Stimulated activated CD8-positive, alpha-beta memory T cell treated with anti-CD3 and anti-CD28 coated beads, Interleukin-12 subunit alpha, Interleukin-12 subunit beta, amount 100 ng/mL, for 24 hours (primary cell): ENCODE measurements around the gene CCDC7.
"Not testable (repeated sequence)": the region's sequence is repeated elsewhere in the genome, so short reads cannot be mapped to it uniquely, and the experiment has no call there.

Experiments used
- DNase-seq: peaks from one replicate; pipeline ENCODE4 v3.0.0-alpha.2; 2020; ENCODE audit errors: extremely low read depth

The CCDC7 gene

DNA sequence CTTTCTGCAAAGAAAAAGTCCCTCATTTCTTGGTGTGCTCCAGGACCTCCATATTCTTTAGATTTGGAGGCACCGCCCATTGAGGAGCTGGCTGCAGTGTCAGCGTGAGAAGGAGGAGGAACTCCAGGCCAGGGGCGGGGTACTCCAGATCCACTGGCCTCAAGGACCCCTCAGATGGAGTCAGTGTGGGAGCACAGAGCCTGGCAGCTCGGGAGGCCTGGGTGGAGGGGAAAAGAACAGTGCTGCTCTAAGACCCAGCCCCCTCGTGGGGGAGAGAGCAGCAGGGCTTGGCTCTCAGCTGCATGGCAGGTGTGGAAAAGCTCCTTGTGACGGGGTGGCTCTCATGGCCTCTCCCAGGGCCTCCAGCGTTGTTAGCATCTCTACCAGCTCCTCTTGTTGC is 441.5 kb downstream of the CCDC7 start:
- DNase-seq = no peak

DNA sequence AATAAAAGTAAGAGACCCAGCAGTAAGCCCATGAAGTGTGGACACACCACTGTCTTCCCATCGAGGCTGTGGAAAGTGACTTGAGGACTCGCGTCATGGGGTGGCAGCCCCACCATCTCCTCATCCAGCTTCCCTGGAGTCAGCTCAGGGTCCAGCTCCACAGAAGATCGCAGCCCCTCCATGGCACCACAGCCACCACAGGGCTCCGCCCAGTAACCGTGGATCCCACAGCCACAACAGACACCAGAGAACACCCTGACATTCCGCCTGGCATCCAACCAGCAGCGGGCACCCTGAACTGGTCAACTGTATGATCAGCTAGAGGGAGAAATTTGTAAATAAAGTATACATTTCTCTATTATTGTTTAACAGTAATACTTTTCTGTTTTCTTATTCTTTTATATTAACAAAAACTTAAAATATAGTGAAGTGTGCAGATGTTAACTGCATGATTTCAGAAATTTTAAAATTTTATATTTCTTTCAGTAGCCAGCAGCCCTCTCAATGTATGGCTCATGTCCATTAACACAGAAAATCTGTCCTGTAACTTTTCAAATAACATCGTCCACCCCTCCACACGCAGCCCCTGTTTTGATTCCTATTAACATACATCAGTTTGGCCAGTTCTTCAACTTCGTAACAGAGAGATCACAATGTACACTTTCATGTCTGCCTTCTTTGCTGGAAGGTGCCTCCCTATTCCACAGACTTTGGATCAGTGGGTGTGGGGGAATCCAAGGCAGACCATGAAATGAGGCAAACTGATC is 442.4 kb downstream of the CCDC7 start:
- no peak for DNase-seq

GRCh38 chr10:32889631-32890212 is 443.8 kb downstream of the CCDC7 start:
- no peak for DNase-seq

GRCh38 chr10:32890444-32890843 is 444.5 kb downstream of the CCDC7 start:
- no peak for DNase-seq

DNA sequence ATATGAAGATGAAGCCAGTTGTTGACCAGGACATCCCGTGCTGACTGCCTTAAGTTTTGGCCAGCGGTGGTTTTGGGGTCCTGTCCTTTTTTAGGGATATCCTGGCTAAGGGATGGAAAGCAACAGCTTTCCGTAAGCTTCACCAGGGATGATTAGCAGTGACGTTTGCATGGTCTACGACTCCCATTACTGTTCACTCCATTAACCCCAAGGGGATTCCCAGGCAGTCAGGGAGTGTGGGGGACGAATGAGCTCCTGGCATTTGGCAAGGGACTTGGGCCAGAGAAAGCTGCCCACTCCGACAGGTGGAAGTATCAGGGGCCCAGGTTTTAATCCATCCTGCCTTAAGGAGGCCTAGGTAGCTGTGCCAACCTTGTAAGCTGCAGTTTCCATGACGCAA is 445.3 kb downstream of the CCDC7 start:
- no peak for DNase-seq

DNA sequence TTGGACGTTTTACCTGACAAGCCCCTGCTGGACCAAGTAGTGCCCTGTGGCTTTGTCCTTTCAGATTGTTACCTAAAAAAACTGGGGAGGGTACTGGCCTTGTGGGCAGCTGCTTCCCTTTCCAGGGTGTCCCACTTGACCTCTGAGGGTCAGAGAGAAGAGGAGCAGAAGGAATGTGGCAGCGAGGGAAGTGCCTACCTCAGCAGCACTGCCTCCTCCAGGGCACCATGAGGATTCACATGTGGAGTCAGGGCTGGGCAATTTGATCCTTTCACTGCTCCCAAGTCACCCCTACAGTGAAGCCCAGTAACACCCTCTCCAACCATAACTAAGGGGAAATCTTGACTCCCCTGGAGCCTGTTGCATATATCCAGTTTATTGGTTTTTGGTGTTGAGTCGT is 447.5 kb downstream of the CCDC7 start:
- no peak for DNase-seq

DNA sequence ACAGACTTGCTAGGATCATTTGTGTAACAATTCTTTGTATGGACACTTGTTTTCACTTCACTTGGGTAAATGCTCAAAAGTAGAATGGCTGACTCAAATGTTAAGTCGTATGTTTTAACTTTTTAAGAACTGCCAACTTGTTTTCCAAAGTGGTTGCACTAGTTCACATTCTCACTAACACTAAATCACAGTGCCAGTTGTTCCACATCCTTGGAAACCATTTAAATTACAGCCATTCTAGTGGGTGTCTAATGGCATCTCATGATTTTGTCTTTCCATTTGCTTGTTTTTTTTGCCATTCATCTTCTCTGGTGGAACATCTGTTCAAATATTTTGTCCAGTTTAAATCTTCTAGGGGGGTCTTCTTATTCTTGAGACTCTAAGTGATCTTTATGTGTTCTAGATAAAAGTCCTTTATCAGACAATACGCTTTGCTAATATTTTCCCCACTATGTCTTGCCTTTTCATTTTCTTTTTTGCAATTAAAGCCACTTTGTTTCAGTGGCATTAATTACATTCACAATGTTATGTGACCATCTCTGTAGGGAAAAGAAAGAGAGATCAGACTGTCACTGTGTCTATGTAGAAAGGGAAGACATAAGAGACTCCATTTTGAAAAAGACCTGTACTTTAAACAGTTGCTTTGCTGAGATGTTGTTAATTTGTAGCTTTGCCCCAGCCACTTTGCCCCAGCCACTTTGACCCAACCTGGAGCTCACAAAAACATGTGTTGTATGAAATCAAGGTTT is 448.1 kb downstream of the CCDC7 start:
- DNase-seq = no peak

GRCh38 chr10:32895200-32895968 is 449.4 kb downstream of the CCDC7 start:
- not testable (repeated sequence) for DNase-seq

- DNase-seq = no peak
These were observed 455.9 kb downstream of the CCDC7 start for GRCh38 chr10:32901815-32902214.

GRCh38 chr10:32905466-32905865 is 459.5 kb downstream of the CCDC7 start:
- no peak for DNase-seq

DNA sequence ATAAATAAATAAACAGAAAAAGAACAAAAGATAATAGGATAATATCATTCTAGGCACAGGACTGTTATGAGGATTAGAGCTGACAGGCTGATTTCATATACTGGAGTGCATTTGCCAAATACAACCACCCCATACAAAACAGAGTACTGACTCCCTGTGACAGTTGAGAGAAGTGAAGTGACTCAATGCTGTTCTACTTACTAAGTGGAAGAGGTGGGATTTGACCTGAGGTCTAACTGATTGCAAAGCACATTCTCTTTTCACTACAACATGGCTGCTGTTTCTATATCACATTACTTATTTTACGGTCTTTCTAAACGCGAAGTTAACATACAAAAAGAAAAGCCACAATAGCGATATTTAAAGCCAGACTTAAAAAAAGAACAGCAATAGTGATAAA is 460.7 kb downstream of the CCDC7 start:
- DNase-seq = no peak

DNA sequence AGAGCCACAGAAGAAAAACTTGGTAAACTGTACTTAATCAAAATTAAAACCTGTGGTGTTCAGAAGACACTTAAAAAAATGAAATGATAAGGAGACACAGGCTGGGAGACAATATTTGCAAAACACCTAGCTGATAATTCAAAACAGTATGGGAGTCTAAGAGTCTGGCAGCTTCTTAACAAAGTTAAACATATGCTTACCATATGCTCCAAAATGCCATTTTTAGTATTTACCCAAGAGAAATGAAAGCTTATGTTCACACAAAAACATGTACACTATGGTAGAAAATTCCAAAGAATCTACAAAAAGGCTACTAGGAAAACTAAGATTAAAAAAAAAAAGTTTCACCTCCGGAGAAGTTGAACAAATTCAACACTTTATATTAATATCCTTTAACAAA is 463.5 kb downstream of the CCDC7 start:
- DNase-seq = no peak

DNA sequence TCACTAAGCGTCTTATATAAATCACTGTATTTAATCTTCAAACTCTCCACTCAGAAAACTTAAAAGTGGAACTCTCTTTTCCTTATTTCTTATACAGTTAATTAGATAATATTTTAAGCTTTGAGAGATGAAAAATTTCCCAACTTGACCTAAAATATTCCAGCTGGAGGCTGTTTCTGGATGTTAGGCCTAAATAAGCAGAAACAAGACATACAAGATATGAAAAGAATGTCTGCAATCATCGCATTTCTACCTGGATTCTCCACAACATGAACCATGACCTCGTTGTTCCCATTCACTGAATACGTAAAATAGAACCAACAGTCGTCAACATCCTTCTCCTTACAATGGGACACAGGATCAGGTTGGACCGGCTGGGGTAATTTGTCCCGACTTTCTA is 464.0 kb downstream of the CCDC7 start:
- not testable (repeated sequence) for DNase-seq

GRCh38 chr10:32911285-32912016 is 465.5 kb downstream of the CCDC7 start:
- no peak for DNase-seq

DNA sequence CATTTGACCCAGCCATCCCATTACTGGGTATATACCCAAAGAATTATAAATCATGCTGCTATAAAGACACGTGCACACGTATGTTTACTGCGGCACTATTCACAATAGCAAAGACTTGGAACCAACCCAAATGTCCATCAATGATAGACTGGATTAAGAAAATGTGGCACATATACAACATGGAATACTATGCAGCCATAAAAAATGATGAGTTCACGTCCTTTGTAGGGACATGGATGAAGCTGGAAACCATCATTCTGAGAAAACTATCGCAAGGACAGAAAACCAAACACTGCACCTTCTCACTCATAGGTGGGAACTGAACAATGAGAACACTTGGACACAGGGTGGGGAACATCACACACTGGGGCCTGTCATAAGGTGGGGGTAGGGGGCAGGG is 471.9 kb downstream of the CCDC7 start:
- DNase-seq = not testable (repeated sequence)

DNA sequence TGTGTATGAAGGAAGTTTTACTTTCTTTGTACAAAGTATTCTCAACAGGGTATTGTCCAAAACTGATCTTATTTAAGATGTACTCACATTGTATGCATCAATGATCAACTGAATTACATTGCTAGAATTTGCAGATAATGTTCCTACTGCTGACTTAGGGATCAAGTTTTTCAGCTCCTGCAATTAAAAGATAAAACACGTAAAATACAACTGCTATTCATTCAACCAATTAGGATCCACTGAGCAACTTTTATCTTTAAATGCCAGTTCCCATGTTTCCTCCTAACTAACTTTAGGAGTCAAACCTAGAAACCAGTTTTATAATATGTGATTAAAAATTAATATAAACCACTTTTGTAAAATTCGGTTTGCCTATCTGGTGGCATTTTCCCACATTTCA is 476.2 kb downstream of the CCDC7 start:
- no peak for DNase-seq

- DNase-seq = no peak
These were observed 477.2 kb downstream of the CCDC7 start for GRCh38 chr10:32923134-32923533.

- DNase-seq = no peak
These were observed 477.9 kb downstream of the CCDC7 start for GRCh38 chr10:32923849-32924248.
